HK-2 (cell line): ENCODE measurements around the gene TRAF7.
"Not testable (repeated sequence)": the region's sequence is repeated elsewhere in the genome, so short reads cannot be mapped to it uniquely, and the experiment has no call there.

Experiments
- DNase-seq: peaks from one replicate; pipeline ENCODE4 v3.0.0-alpha.2; 2018; ENCODE audit not compliant: unreplicated experiment

TRAF7 gene

DNA sequence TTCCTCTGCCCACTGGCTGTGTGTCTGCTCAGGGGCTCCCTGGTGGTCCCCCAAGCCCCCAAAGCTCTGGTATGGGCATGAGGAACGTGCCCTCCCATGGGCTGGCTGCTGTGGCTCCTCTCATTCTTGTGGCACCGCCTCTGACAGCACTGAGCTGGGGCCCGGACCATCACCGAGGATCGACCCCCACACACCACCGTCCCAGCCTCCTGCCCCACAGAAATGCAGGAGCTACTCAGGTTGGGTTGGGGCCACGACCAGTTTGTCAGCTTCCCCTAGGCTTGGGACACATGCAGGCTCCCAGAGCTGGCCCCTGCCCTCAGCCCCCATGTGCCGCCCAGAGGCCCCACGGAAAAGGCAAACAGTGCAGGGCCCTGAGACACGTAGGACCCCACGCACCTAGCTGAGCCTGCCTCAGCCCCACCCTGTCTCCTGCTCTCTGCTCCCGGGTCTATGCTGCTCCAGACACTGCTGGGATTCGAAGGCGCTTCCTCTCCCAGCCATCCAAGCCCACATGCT is 44.1 kb downstream of the TRAF7 start:
- no peak for DNase-seq

GRCh38 chr16:2200313-2200712 is 44.7 kb downstream of the TRAF7 start:
- DNase-seq, result no peak

DNA sequence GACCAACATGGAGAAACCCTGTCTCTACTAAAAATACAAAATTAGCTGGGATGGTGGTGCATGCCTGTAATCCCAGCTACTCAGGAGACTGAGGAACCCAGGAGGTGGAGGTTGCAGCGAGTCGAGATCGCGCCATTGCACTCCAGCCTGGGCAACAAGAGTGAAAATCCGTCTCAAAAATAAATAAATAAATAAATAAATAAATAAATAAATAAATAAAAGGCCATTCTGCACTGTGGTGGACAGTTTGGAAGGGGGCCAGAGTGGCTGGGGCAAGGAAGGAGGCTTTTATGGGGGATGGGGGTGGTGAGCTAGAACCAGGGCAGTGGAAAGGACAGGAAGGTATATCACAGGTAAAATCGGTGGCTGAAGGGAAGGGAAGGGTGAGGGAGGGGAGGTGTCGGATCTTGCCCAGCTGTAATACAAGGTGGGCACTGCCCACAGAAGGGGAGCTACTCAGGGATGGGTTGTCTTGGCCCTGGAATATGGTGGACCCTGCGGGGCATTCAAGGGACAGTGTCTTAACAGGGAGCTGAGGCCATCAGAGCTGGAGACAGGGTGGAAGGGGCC is 47.6 kb downstream of the TRAF7 start:
- not testable (repeated sequence) for DNase-seq

- no peak for DNase-seq
Measured at GRCh38 chr16:2204416-2205103, 49.0 kb downstream of the TRAF7 start.

- DNase-seq, result peak; percentile 81
Measured at GRCh38 chr16:2205104-2205966, 49.8 kb downstream of the TRAF7 start, which contains the start of gene MLST8. Gene MLST8 (plus strand): TSS chr16:2205454. CDS start chr16:2206086, 632 bp downstream.

- no peak for DNase-seq
Measured at GRCh38 chr16:2205967-2206313, 50.4 kb downstream of the TRAF7 start.

DNA sequence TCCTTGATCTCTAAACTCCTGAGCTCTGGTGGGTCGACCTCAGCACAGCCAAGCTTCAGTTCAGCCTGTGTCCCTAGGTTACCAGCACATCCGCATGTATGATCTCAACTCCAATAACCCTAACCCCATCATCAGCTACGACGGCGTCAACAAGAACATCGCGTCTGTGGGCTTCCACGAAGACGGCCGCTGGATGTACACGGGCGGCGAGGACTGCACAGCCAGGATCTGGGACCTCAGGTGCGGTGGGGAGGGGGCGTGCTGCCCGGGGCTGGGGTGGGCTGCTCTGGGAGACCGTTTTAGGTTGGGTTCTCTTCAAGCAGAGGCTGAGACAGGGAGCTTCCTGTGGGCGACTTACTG is 50.8 kb downstream of the TRAF7 start:
- DNase-seq, result no peak

DNA sequence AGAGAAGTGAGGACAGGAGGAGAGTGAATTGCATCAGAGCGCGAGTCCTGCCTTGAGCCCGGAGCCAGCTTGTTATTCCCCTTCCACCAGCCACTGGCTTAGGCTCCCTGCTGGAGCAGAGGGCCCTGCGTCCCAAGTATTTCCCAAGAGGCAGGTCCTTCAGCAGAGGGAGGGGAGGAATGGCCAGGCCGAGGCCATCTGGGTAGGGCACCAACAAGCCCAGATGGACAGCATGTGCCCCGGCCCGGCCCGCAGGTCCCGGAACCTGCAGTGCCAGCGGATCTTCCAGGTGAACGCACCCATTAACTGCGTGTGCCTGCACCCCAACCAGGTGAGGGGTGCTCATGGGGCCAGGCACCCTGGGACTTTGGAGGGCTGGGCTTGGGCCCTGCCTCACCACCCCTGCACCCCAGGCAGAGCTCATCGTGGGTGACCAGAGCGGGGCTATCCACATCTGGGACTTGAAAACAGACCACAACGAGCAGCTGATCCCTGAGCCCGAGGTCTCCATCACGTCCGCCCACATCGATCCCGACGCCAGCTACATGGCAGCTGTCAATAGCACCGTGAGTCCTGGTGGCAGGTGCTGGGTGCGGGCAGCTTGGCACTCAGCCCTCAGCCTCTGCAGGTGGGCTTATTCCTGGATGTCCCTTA is 51.3 kb downstream of the TRAF7 start:
- DNase-seq, result no peak

- no peak for DNase-seq
Measured at GRCh38 chr16:2207872-2208271, 52.3 kb downstream of the TRAF7 start.

DNA sequence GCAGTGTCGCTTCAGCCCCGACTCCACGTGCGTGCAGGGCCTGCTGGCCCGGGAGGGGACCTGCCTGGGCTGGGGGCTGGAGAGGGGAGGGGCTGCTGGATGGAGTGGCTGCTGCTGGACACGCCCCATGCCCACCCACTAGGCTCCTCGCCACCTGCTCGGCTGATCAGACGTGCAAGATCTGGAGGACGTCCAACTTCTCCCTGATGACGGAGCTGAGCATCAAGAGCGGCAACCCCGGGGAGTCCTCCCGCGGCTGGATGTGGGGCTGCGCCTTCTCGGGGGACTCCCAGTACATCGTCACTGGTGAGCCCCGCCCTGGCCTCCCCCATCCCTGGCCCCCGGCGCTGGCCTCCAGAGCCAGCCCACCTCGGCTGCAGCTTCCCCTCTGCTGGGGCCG is 52.7 kb downstream of the TRAF7 start:
- DNase-seq, result no peak

- no peak for DNase-seq
Measured at GRCh38 chr16:2208772-2209171, 53.2 kb downstream of the TRAF7 start.

GRCh38 chr16:2209258-2210008 is 53.9 kb downstream of the TRAF7 start:
- no peak for DNase-seq

DNA sequence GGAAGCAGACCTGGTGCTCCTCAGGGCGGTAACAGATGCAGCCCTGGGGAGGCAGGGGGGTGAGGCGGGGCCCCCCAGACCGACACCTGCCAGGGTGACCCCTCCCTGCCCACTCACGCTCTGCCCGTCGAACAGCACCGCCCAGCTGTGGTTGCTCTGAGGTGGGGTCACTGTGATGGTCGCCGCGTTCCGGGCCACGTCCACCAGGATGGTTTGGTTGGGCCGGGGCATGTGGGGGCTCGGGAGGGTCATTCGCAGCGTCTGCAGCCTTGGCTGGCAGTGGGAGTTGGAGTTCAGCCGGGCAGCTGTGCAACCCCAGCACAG is 54.4 kb downstream of the TRAF7 start:
- DNase-seq, result no peak

DNA sequence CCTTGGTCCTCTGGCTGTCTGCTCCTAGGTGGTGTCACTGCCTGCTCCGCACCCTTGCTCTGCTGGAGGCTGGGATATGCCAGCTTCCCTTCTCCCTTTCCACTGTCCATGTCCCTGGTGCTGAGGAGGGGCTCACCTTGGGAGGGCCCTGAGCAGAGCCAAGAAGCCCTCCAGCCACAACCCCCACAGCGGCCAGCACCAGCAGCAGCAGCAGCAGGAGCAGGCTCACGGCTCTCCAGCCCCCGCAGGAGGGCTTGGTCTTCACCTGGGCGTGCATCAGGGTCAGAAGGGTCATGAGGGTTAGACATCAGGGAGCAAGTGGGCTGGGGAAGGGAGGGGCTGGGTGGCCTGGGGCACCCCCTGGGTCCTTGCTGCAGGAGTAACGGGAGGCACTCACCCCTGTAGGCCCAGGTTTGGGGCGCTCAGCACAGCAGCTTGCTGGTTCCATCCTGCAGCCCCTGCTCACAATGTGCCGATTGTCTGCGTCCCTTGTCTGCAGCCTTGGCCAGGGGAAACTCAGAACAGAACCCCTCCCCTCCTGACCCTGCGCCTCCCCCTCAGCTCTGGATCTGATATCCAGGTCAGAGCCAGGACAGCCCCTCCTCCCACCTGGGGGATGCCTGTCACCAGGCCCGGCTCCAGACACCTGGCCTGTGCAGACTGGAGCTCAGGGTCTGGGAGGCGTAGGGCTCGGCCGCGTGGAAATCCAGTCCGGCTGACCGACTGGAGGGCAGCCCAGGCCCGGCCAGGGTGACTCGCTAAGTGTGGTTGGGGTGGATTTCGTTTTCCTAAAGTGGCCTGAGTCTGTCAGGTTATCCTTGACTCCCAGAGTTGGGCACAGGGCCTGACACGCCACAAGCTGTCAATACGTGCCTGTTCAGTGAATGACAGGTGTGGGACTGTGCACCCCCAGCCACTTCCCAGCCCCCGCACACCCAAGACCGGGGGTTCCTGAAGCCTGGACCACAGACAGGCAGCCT is 55.1 kb downstream of the TRAF7 start, which contains the start of gene BRICD5:
TSS of gene BRICD5 (minus strand) at position 478 of the 980 bp plus-strand sequence. CDS start at position 448, 30 bp downstream.
- no peak for DNase-seq

DNA sequence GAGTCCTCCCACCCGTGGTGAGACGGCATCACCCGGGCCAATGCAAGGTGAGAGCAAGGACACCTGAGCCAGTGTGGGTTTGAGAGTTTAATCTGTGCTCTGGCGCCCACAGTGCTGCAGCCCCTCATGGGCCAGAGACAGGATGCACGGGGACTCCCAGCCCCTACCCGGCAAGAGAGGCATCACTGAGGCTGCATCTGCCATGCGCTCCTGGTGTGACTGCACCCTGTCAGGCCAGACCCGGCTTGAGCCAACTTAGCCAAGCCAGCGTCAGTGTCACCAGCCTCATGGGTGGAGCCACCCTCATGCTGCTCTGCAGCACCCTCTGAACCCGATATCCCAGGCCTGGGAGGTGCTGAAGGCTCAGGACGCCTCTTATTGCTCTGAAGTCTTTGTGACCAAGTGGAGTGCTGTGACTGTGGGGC is 56.4 kb downstream of the TRAF7 start:
- DNase-seq, result no peak

GRCh38 chr16:2212362-2213324 is 57.1 kb downstream of the TRAF7 start:
- no peak for DNase-seq

DNA sequence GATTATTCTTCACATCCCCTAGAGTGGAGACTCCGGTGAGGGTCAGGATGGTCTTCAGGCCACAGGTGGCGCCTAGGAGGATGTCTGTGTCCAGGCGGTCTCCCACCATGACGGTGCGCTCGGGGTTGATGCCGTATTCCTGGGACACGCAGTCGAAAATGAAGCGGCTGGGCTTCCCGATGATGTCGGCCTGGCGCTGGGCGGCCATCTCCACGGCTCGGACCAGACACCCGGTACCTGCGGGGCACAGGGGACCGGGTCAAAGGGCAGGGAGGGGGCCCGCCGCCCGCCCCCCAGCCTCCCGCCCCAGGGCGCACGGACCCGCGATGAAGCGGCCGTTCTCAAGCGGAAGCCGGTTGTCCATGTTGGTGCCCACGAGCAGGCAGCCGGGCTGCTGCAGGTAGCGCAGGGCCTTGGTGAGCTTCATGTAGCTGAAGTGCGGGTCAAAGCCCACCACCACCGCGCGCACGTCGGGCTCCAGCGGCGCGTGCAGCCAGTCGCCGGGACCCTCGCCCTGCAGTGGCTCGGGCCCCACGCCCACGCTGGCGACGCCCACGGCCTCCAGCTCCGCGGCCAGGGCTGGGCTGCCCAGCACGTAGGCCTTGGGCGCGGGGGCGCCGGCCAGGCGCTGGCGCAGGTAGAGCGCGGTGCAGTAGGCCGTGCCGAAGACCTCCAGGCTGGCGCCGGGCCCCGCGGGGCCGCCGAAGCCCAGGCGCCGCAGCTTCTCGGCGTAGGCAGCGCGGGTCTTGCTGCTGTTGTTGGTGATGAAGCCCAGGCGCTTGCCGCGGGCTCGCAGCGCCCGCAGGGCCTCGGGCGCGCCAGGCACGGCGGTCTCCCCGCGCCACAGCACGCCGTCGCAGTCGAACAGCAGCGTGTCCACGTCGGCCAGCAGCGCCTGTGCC is 58.5 kb downstream of the TRAF7 start:
- no peak for DNase-seq

DNA sequence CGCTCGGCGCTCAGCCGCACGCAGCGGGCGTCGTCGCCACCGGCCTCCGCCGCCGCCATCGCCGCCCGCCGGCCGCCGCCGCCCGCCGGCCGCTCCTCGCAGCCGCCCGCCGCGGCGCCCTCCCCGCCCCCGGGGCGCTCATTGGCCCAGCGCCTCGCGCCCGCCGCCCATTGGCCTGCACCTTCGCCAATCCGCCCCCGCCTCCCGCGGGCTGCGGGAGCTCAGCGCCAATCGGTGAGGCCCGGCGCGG is 59.1 kb downstream of the TRAF7 start, which contains the start of gene PGP:
TSS of gene PGP (minus strand) at position 122 of the 250 bp plus-strand sequence. CDS start at position 59, 63 bp downstream.
- DNase-seq, result no peak
